SK-MEL-5 (cell line): Measurements from ENCODE around the gene SPAG16. TPM values are rescaled to one million over a fixed set of nuclear protein-coding genes. Genes with fewer than 3 reads are reported as not detected.
"Not testable (repeated sequence)": the region's sequence is repeated elsewhere in the genome, so short reads cannot be mapped to it uniquely, and the experiment has no call there.

ENCODE experiments used
- DNase-seq: peaks from one replicate; pipeline ENCODE4 v3.0.0-alpha.2; 2016; ENCODE audit warnings: low read depth, low spot score
- in situ Hi-C: cut with HindIII; loops from 2 replicates; pipeline ENCODE4 v1.10.0; 2016; ENCODE audit warnings: low sequenced_read_pairs, high pct_unique_total_duplicates, low pct_unique_long_range_greater_than_20kb
- total RNA-seq: library from RNA; depleted of rRNA; stranded (reverse); fragments of >200 nt; shearing (Covaris generic); gene quantifications from 2 replicates; pipeline ENCODE4 v1.2.3, GENCODE V29; 2014

SPAG16 gene
- total RNA-seq, 1 experiment from 2014 or later, result 17.4 TPM

DNA sequence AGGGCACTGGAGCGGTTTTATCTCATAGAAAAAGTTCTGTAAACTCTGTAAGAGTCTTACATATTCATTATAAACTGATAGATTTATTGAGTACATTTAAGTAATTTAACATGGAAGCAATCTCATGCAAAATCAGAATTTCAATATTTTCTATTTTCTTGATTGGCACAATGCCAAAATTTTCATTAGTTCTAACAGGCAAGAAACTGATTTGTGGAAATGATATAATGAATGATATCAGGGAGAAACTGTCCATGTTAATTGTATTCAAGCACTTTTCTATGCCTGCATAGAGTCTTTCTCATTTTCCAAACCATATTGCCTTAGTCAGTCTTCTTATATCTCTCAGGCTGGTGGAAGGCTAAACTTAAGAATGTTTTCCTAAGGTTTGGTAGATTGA, 23.0 kb upstream of the SPAG16 start:
- DNase-seq, result no peak
- in situ Hi-C loops, result no loop called here

DNA sequence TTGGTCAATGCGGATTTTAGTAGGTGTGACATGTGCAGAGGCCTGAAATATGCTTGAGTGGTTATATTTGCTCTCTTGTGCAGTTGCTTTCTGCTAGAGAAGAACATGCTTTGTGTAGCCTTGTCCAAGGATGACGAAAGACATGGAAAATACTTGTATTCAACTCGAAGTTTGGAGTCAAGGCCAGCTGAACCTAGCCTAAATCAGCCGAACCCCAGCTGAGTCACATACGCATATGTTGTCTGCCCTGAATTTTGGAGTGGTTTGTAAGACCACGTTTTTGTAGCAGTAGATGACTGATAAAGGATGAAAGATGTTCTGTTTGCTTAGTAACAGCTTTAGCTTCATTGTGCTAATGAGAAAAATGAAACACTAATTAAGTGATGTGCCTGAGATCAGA, 22.5 kb upstream of the SPAG16 start:
- DNase-seq, result no peak
- in situ Hi-C loops, result no loop called here

DNA sequence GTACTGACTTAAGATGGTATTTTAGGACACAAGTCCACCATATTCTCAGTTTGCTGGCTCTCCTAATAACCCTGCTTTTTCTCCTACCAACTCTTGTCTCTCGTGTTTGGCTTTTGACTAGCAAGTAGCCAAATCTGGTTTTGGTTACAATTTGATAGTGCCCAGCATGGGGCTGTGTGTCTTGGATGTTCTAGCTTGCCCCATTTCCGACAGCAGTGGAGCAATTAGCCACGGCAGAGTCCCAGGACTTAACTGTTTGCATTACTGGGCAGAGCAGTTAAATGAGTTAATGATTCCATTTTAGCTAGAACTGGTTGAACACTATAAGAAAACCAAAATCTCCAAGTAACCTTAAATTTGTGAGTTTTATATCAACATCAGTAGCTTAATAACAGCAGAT, 18.6 kb upstream of the SPAG16 start:
- in situ Hi-C loops, result no loop called here
- no peak for DNase-seq

DNA sequence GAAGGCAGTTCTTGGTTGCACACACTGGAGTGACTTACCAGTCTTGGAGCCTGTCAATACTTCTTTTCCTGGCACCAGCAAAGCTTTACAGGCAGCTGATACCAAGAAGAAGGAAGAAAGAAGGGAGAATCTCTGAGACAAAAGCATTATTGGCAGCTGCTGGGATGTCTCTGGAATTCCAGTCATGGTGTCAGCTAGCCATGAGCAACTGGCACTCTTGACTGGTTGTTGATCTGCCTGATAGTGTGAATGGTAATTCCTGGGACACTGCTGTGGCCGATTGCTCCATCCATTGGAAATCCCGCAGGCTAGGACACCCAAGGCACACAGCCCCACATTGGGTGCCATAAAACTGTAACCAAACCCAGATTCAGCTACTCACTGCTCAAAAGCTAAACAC, 17.8 kb upstream of the SPAG16 start:
- no peak for DNase-seq
- in situ Hi-C loops, result no loop called here

DNA sequence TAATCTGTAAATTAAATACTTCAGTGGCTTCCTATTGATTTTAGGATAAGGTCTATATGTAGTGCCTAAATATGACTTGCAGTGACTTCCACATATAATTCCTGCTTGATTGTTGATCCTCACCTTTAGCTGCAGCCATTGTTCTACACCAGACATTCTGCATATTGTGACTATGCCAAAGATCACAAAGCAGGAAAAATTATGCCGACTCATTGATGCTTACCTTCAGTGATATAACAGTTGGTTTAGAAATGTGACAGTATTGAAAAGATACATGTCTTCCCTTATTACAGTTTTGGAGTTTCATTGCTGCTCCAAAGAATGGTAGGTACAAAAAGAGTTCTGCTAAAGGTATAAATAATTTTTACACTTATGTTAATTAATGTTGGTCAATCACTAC, 12.3 kb upstream of the SPAG16 start:
- in situ Hi-C loops, result no loop called here
- no peak for DNase-seq

DNA sequence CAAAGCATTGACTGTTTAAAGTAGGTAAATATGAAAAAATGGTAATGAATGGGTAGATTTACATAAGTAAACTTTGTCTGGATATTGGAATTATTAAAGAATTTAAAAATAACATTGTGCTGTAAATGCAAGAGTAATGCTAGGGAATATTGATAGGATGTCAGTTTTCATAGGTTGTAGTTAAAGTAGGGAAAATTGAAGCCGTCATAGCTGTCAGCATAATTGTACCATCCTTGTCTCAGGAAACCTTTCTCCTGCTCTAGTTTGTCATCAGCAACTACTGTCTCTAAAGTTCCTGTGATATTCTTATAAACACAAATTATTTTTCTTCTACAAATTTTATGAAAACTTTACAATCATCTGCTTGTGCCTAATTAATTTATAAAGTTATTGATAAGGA, 10.1 kb upstream of the SPAG16 start:
- DNase-seq, result no peak
- in situ Hi-C loops, result no loop called here

DNA sequence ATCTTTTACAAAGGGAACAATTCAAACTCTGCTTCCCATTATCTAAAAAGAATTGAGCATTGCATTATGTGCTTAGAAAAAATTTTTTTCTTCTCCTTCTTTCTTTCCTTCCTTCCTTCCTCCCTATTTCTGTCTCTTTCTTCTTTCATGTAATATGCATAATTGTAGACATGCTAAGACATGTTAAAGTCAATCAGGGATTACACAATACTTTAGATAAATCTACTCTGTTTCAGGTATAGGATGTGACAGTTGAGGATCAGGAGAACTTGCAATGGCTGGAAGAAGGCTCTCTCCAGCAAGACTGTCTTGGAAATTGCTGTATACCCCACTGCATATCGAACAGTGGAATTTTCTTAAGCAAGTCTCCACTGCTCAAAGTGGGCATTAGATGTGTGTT, 9.0 kb upstream of the SPAG16 start:
- in situ Hi-C loops, result no loop called here
- DNase-seq, result no peak

DNA sequence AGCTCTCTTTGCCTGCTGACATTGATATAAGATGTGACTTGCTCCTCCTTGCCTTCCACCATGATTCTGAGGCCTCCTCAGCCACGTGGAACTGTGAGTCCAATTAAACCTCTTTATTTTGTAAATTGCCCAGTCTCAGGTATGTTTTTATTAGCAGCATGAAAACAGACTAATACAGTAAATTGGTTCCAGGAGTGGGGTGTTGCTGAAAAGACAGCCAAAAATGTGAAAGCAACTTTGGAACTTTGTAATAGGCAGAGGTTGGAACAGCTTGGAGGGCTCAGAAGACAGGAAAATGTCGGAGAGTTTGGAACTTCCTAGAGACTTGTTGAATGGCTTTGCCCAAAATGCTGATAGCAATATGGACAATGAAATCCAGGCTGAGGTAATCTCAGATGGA, 7.1 kb upstream of the SPAG16 start:
- in situ Hi-C loops, DNase-seq: not testable (repeated sequence)

DNA sequence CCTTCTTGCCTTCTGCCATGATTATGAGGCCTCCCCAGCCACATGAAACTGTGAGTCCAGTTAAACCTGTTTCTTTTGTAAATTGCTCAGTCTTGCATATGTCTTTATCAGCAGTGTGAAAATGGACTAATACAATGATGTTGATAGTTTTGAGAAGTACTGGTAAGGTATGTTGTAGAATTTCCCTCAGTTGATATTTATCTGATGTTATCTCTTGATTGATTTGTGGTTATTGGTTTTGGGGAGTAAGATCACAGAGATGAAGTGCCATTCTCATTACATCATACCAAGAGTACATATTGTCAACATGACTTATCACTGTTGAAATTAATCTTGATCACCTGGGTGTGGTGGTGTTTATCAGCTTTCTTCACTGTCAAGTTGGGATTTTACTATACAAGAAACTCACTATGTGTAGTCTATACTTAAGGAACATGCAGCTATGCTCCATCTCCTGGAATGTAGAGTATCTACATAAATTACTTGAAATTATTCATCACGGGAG, 5.1 kb upstream of the SPAG16 start:
- in situ Hi-C loops, result no loop called here
- no peak for DNase-seq

DNA sequence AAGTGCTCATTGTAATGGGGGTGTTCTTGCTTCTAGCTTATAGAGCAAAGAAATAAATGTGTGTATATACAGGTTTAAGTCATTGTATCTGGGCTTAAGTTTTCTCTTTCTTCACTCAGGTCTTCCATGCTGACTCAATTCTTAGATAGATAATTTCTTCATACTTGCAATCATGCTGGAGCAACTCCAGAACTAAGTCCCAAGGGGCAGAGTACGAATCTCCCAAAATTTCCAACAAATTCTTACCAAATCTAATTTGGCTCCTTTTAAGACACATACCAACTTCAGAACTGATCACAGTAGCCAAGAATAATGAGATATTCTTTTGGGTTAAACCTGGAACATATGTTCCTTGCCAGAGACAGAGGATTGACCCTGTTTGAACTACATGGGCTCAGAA, 4.3 kb upstream of the SPAG16 start:
- DNase-seq, result no peak
- in situ Hi-C loops, result no loop called here

DNA sequence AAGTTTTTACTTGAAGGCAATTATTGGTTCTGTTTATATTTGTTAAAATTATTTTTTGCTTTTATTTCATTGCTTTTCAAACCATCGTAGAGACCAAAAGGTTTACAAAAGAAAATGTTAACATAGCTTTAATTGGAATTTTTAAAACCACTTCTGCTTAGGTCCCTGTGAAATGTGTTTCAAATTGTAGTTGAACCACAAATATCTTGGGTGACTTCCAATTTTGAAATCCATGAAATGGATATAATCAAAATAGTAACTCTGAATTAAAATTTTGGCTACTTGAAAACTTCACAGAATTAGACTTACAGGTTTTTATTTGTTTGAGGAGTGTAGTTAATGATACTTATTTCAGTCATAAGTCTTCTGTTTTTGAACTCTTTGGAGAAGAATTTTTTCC, 3.1 kb upstream of the SPAG16 start:
- no peak for DNase-seq
- in situ Hi-C loops, result no loop called here

DNA sequence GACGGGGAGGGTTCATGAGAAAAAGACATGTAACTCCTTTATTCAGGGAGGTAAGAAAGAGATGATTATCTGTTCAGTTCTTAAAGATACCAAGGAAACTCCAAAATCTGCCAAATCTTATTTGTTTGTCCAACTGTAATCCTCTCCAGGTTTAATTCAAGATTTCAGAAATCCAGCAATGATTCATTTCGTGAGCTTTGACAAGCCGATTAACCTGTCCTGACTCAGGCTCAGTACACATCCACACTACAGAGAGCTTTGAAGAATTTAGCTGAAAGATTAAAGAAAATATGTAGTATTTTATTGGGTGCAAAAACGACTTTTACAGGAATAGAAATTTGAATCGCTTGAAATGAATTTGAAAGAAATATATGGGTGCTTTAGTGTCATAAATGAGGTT, 1.1 kb downstream of the SPAG16 start:
- in situ Hi-C loops, result no loop called here
- DNase-seq, result no peak

DNA sequence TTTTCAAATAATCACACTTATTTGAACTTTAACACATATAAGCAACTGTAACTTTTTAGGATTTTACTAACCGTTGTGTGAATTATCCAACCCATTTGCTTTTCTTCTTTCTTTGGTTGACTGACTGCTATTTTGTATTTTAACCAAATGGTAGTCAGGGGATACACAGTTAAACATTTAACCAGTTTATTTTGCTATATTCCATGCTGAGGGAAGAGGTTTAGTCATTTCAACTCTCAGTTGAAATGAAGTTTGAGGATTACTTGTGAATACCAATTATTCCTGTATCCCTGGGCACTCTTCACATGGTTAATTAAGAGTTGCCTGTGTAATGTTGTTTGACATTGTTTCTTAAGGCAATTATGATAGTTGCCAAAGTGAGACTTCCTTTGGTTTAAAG, 1.9 kb downstream of the SPAG16 start:
- DNase-seq, result no peak
- in situ Hi-C loops, result no loop called here

DNA sequence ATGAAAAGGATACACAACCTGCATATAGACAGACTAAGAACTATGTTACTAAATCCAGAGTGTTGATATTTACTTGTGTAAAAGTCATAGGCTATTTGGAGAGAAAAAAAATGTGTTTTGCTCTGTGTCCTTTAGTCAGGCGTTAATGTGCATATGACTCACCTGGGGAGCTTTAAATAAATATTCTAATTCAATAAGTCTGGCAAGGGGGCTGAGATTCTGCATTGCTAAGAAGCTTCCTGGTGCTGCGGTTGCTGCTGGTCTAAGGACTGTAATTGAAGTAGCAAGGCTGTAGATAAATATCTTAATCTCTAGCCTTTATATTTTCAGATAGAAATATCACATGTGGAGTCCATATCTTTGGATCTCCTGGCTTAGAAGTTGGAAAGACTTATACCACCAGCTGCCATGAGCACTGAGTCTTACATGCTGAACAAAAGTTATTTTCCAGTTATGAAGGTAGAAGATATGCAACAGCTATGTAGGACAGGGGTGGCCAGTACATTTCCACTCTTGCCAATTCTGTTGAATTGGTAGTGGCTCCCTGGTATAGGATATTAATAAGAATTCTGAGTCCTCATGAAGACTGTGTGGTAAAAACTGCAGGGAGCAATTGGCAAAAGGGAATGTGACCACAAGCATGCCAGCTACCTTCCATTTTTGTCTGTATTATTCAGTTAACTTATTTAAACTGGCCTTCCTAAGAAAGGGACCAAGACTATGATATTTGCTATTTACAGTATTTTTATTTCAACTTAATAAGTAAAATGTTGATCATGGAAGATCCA, 4.8 kb downstream of the SPAG16 start:
- DNase-seq, result no peak
- in situ Hi-C loops, result no loop called here

DNA sequence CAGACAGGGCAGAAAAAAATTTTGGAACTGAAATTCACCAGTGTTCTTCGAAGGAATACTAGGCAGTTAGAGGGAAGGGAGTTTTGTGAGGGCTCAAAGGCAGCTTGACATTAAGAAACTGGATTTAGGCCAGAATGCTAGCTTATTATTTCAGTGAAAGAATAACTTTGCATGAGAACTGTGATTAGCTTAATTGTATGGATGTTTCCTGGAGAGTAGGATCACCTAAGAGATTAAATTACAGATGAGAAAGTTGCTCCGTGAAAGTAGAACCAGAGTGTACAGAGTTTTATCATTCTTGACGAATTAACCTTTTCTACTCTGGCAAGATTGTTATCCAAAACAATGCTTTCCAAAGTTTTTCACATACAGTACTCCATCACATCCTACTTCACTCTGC, 6.2 kb downstream of the SPAG16 start:
- DNase-seq, result no peak
- in situ Hi-C loops, result no loop called here

DNA sequence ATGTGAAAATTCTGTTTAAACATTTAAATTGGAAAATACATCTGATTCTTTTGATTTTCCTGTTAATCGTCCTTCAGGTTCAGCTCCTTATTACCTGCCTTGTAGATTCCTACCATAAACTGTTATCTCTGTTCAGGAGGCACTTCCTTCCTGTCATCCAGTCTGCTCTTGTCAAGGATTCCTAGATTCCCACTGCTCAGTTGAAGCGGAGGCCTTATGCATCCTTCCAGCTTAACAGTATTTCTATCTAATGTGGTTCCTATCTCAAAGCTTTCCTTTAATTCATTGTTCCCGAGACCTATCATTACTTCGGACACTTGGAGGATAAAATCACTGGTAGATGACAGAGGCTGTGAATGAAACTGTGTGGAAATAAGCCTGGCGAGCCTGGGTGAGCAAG, 12.0 kb downstream of the SPAG16 start:
- in situ Hi-C loops, result no loop called here
- no peak for DNase-seq

DNA sequence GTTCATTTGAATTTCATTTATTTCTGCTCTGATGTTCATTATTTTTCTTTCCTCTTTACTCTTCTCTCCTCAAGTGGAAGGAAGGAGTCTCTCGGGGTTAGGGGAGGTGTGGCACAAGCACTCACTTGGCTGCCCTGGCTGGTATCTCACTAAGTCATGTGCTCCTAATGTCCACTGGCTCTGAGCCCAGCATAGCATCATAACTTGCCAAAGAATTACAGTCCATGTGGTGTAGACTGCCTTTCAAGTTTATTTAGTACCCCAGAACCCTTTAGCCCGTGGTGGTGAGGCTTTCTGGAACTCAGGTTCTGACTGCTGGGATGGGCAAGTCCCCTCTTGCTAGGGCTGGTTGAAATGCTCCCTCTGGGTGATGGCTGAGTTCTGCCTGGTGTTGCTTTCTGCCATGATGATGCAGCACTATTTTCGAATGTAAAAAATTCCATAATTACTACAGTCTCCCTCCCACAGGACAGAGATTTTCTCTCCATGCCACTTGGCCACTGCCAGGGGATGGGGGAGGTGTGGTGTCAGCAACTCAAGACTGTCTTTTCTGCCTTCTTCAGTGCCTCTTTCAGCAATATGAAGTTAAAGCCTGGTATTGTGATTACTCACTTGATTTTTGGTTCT, 22.2 kb downstream of the SPAG16 start:
- DNase-seq, result peak; percentile 30
- in situ Hi-C loops, result no loop called here

DNA sequence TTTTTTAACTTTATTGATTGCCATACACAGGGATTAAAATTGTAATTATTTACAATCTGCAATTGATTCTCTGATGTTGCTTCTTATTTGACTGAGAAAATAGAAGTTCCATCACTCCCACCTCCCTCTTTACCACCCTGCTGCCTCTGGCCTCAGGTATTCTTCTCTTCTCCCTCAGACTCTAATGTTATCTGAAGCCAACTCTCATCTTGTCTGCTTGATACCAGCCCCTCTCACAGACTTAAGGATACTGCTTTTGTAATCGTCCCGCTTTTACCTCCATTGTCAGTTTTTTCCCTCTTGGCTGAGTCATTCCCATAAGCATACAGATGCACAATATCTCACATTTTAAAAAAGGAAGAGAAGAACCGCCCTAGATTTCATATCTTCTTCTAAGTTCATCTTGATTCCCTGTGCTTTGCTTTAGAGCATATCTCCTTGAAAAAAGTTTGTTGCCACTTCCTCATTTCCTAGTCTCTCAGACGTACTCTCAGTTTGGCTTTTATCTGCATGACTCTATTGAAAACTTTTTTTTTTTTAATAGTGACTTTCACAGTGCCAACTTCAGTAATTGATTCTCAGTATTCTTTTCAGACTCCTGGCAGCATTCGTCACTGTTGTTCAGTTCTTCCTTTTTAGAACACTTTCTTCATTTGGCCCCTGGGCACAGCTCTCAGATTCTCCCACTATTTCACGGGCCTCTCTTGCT, 31.1 kb downstream of the SPAG16 start:
- DNase-seq, result no peak

More for the DNA sequence above, 31.1 kb downstream of the SPAG16 start:
- in situ Hi-C loops, result no loop called here
